ENCODE measurements around the gene TOX2.

DNA sequence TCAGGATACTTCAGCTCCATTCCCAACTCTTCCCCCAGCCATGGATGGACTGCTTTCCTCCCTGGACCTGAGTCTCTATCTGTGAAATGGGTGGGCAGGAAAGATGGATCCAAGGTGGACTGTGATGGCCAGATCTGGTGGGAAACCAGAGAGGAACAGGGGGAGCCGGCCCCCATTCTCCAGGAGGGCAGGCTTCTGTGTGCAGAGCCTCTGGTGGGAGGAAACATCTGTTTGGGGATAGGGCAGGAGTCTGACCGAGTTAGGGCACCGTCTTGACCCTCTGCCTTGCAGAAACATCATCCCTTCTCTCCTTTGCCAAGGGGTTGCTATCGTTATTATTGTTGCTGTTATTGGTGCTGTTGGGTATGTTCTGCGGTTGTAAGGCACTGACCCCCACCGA, 91.5 kb downstream of the TOX2 start:
- TF ChIP-seq CTCF (IDR thresholded peaks at IDR 0.05), result no peak
- TF ChIP-seq, protein P1, sequence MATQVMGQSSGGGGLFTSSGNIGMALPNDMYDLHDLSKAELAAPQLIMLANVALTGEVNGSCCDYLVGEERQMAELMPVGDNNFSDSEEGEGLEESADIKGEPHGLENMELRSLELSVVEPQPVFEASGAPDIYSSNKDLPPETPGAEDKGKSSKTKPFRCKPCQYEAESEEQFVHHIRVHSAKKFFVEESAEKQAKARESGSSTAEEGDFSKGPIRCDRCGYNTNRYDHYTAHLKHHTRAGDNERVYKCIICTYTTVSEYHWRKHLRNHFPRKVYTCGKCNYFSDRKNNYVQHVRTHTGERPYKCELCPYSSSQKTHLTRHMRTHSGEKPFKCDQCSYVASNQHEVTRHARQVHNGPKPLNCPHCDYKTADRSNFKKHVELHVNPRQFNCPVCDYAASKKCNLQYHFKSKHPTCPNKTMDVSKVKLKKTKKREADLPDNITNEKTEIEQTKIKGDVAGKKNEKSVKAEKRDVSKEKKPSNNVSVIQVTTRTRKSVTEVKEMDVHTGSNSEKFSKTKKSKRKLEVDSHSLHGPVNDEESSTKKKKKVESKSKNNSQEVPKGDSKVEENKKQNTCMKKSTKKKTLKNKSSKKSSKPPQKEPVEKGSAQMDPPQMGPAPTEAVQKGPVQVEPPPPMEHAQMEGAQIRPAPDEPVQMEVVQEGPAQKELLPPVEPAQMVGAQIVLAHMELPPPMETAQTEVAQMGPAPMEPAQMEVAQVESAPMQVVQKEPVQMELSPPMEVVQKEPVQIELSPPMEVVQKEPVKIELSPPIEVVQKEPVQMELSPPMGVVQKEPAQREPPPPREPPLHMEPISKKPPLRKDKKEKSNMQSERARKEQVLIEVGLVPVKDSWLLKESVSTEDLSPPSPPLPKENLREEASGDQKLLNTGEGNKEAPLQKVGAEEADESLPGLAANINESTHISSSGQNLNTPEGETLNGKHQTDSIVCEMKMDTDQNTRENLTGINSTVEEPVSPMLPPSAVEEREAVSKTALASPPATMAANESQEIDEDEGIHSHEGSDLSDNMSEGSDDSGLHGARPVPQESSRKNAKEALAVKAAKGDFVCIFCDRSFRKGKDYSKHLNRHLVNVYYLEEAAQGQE (IDR thresholded peaks at IDR 0.05; ENCODE audit: insufficient read depth in 1 of 2, low read depth in 2 of 2, low read length in 1 of 2), result no peak
- TF ChIP-seq TCF7L2 (IDR thresholded peaks at IDR 0.05; ENCODE audit: low read depth, low read length), result no peak
- no peak for TF ChIP-seq POLR2AphosphoS5 (IDR thresholded peaks at IDR 0.05; ENCODE audit: low read depth, low read length)
- no peak for TF ChIP-seq SIN3A (IDR thresholded peaks at IDR 0.05; ENCODE audit: borderline replicate concordance, insufficient read depth, low read depth, low read length)

Measured in Panc1 (cell line).